Activated naive CD8-positive, alpha-beta T cell treated with anti-CD3 and anti-CD28 coated beads, Interleukin-2, amount 10 ng/mL, durations not matched to agents 7 days and 5 days (primary cell): ENCODE data around the gene PRDM16. TPM values are rescaled to one million over a fixed set of nuclear protein-coding genes. Genes with fewer than 3 reads are reported as not detected.

Experiments
- ATAC-seq: fragments of 150-1000 bp; cut with Tn5 transposase; one replicate; pipeline ENCODE4 v1.10.0; 2021; ENCODE audit warnings: low read depth, moderate library complexity
- POLR2A ChIA-PET: fragments of 350-600 bp; sonication (Branson Sonifier 250); formaldehyde crosslinking; loops from one replicate; lab custom pipeline; 2021; ENCODE audit warnings: antibody characterized with exemption; lab: Charles Lee
- DNase-seq: peaks from one replicate; pipeline ENCODE4 v3.0.0; 2021
- H3K27ac Mint-ChIP-seq: one replicate; pipeline ENCODE4 v1.8.0; 2022; ENCODE audit warnings: mild to moderate bottlenecking, mixed read lengths
- H3K27me3 Mint-ChIP-seq: one replicate; pipeline ENCODE4 v1.8.0; 2022; ENCODE audit warnings: mild to moderate bottlenecking, moderate library complexity, mixed read lengths
- H3K36me3 Mint-ChIP-seq: one replicate; pipeline ENCODE4 v1.8.0; 2021; ENCODE audit warnings: mild to moderate bottlenecking, mixed read lengths
- H3K4me1 Mint-ChIP-seq: one replicate; pipeline ENCODE4 v1.8.0; 2021; ENCODE audit warnings: mixed read lengths
- H3K4me3 Mint-ChIP-seq: one replicate; pipeline ENCODE4 v1.8.0; 2022; ENCODE audit warnings: mild to moderate bottlenecking, moderate library complexity, mixed read lengths
- H3K9me3 Mint-ChIP-seq: one replicate; pipeline ENCODE4 v1.8.0; 2021; ENCODE audit warnings: mixed read lengths
- total RNA-seq, 2 experiments: library from RNA; stranded (reverse); gene quantifications; one replicate each; pipeline ENCODE4 v1.2.3, GENCODE V29; 2021

PRDM16 gene
- total RNA-seq, 2 experiments from 2014 or later, result not detected

DNA sequence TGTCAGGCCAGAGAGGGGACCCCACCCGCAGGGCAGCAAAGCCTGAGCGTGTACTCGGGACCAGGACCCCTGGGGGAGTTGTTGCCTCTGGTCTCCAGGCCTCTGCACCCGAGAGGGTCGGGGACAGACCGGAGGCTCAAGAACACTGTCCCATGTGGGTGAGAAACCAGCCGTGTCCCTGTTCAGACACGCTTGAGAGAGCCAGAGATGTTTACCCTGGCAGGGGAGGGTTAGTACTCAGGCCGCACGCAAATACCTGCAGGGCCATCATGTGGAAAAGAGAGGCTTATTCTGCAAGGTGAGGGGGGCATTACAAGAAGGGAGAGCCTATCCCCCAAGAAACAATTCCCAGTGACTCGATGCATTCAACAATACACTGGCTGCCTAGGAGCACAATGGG, 311.5 kb downstream of the PRDM16 start:
- H3K4me1 Mint-ChIP-seq, result no peaks in the 10 kb centered on the region
- H3K4me3 Mint-ChIP-seq, result no peak overlapping the region
- no peak for ATAC-seq
- peaks cover 3% of the 10 kb centered on the region for H3K27me3 Mint-ChIP-seq
- no peaks in the 10 kb centered on the region for H3K36me3 Mint-ChIP-seq
- H3K27ac Mint-ChIP-seq, result no peak overlapping the region
- H3K9me3 Mint-ChIP-seq, result no peaks in the 10 kb centered on the region
- no peak for DNase-seq
- POLR2A ChIA-PET, result no interaction called here

GRCh38 chr1:3381901-3382300, 312.9 kb downstream of the PRDM16 start:
- no peak for ATAC-seq
- H3K9me3 Mint-ChIP-seq, result no peaks in the 10 kb centered on the region
- DNase-seq, result no peak

DNA sequence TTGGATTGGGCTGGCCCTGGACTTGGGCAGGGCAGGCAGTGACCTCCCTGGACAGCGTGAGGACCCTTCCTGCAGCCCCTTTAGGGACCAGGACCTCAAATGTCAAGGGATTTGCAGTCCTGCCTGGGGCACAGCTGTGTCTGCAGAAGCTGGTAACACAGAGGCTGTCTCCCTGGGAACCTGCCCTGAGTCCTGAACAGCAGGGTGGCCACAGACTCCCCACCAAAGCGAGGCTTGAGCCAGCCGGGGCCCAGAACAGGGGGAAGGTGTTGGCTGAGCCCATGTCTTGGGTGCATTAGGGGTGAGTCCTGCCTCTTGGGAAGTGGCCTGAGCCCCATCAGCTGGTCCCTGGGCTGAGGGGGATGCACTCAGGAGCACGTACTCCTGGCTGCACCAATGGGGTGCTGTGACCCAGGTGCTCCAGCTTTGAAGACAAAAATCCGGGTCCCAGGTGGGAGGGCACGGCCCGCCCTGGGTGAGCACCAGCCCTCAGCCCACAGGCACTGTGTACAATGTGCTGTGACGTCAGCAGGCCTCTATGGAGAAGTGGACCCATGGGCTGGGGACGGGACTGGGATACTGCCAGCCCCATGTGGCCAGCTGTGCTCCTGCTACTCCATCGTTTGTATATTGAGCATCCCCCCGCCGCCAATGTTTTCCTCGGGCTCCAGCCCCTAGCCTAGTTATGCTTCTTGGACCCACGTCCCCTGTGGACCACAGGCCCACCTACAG, 313.5 kb downstream of the PRDM16 start:
- DNase-seq (no peak), ATAC-seq (no peak)
- Mint-ChIP-seq H3K9me3 (no peaks in the 10 kb centered on the region), H3K4me3 (no peak overlapping the region), H3K27ac (no peak overlapping the region), H3K36me3 (no peaks in the 10 kb centered on the region), H3K4me1 (no peaks in the 10 kb centered on the region), H3K27me3 (peaks cover 1% of the 10 kb centered on the region)
- POLR2A ChIA-PET, result no interaction called here

More at GRCh38 chr1:3381901-3382300, 312.9 kb downstream of the PRDM16 start:
- H3K27me3 Mint-ChIP-seq, result no peaks in the 10 kb centered on the region
- no peak overlapping the region for H3K4me3 Mint-ChIP-seq
- no peaks in the 10 kb centered on the region for H3K4me1 Mint-ChIP-seq
- no peak overlapping the region for H3K27ac Mint-ChIP-seq
- no peaks in the 10 kb centered on the region for H3K36me3 Mint-ChIP-seq
- POLR2A ChIA-PET, result no interaction called here

- H3K36me3 Mint-ChIP-seq, result no peaks in the 10 kb centered on the region
Observed at GRCh38 chr1:3383679-3384078, 314.7 kb downstream of the PRDM16 start.

DNA sequence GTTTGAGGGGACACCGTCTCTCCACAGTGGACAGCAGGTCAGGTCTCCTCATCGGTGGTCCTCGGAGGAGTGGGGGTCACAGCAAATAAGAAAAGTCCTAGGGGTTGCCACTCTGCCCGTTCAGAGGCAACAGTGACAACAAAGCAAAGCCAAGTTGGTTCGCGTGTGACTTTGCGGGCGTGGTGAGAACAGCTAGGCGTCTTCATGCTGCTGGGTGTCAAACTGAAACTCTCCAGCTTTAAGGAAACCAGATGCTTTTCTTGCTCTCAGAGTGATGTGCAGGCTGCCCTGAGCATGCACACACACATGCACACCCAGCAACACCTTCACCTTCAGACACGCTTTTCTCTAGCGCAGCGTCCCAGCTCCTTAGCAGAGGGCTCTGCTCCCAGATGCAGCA, 315.4 kb downstream of the PRDM16 start:
- no peak for DNase-seq
- POLR2A ChIA-PET, result no interaction called here
- H3K27me3 Mint-ChIP-seq, result peaks cover 6% of the 10 kb centered on the region

More at GRCh38 chr1:3383679-3384078, 314.7 kb downstream of the PRDM16 start:
- peaks cover 6% of the 10 kb centered on the region for H3K27me3 Mint-ChIP-seq
- POLR2A ChIA-PET, result no interaction called here
- no peak overlapping the region for H3K4me3 Mint-ChIP-seq
- no peaks in the 10 kb centered on the region for H3K4me1 Mint-ChIP-seq
- DNase-seq, result no peak
- no peaks in the 10 kb centered on the region for H3K9me3 Mint-ChIP-seq
- no peak overlapping the region for H3K27ac Mint-ChIP-seq
- no peak for ATAC-seq

DNA sequence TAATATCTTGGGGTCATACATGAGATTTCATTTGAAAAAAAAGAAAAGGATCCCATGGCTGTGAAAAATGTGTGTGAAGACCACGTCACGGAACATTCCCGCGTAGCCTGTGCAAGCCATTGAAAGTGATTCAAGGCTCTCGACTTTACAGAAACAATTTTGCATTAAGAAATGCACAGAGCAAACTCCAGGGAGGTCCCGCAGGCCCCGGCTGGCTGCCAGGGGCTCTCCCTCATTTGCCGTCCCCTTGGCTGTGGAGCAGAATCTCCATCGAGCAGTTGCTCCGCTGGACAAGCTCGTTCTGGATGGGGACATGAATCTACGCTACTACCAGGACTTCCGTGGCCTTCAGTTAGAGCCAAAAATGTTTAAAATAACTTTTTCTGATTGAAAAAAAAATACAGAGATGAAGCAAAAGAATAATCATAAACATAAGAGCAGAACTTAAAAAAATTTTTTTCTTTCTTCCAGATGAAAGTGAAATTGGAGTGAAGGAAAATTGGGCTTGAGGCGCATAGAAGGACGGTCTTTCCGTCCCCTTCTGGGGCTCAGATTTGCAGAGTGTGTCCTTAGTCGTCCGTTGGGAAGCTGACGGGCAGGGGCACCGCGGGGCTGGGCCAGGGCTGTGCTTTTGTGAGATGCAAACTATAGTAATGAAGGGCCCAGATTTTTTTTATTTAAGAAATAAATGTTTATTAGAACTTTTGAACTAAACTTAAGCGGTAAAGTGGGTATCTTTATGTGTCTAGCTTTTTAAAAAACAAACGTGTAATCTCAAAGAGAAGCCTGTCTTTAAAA, 317.4 kb downstream of the PRDM16 start:
- POLR2A ChIA-PET, result no interaction called here
- H3K4me1 Mint-ChIP-seq, result no peaks in the 10 kb centered on the region
- DNase-seq (no peak), ATAC-seq (no peak)
- H3K36me3 Mint-ChIP-seq, result no peaks in the 10 kb centered on the region
- H3K27me3 Mint-ChIP-seq, result peaks cover 7% of the 10 kb centered on the region
- no peak overlapping the region for H3K27ac Mint-ChIP-seq
- H3K4me3 Mint-ChIP-seq, result no peak overlapping the region
- no peaks in the 10 kb centered on the region for H3K9me3 Mint-ChIP-seq

More for the DNA sequence above, 315.4 kb downstream of the PRDM16 start:
- Mint-ChIP-seq H3K9me3 (no peaks in the 10 kb centered on the region), H3K36me3 (no peaks in the 10 kb centered on the region), H3K27ac (no peak overlapping the region), H3K4me3 (no peak overlapping the region), H3K4me1 (no peaks in the 10 kb centered on the region)
- no peak for ATAC-seq

DNA sequence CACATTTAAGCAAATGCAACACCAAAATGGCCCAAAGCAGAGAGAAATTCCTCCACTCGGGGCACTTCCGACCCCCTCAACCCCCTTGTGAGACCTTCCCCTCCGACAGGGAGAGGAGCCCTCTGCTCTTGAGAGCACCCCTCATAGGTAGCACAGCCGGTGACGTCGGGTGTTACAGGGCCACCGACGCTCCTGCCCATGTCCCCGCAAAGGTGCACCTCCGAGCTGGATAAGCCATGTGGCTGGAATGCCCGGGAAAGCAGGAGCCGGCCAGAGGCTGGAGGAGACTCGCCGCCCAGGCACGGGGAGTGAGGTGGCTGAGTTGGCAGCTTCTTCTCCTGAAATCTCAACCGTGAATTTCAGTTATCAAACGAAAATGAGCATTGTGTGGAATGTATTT, 318.4 kb downstream of the PRDM16 start:
- no peaks in the 10 kb centered on the region for H3K4me1 Mint-ChIP-seq
- POLR2A ChIA-PET, result no interaction called here
- no peak overlapping the region for H3K4me3 Mint-ChIP-seq
- H3K36me3 Mint-ChIP-seq, result no peaks in the 10 kb centered on the region
- no peak overlapping the region for H3K27ac Mint-ChIP-seq
- DNase-seq (no peak), ATAC-seq (no peak)
- peaks cover 16% of the 10 kb centered on the region for H3K27me3 Mint-ChIP-seq
- H3K9me3 Mint-ChIP-seq, result no peaks in the 10 kb centered on the region

- Mint-ChIP-seq H3K9me3 (no peaks in the 10 kb centered on the region), H3K27me3 (peaks cover 28% of the 10 kb centered on the region), H3K4me3 (no peak overlapping the region), H3K4me1 (no peaks in the 10 kb centered on the region), H3K36me3 (no peaks in the 10 kb centered on the region), H3K27ac (no peak overlapping the region)
- ATAC-seq (no peak), DNase-seq (no peak)
- POLR2A ChIA-PET, result no interaction called here
Observed at GRCh38 chr1:3389093-3389833, 320.3 kb downstream of the PRDM16 start.

DNA sequence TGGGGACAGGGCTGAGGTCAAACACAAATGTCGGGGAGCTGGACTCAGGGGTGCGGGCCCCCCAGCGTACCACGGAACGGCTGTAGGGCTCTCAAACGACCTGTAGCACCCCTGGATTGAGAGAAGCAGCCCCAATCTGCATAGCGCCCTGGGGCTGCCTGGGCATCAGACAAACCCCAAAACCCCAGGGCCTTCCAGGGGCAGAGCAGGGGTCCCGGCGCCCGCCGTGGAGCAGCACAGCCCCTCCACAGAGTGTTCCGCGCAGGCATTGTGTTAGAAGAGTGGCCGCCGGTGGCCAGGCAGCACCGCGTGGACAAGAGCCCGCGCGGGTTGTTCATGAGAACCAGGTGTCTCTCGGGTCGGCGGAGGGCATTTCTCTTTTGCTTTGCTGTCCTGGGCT, 321.3 kb downstream of the PRDM16 start:
- H3K27ac Mint-ChIP-seq, result no peak overlapping the region
- H3K4me3 Mint-ChIP-seq, result no peak overlapping the region
- no peaks in the 10 kb centered on the region for H3K9me3 Mint-ChIP-seq
- ATAC-seq (no peak), DNase-seq (no peak)
- H3K27me3 Mint-ChIP-seq, result peaks cover 33% of the 10 kb centered on the region
- no peaks in the 10 kb centered on the region for H3K36me3 Mint-ChIP-seq
- H3K4me1 Mint-ChIP-seq, result no peaks in the 10 kb centered on the region
- POLR2A ChIA-PET, result no interaction called here

GRCh38 chr1:3391711-3392110, 322.7 kb downstream of the PRDM16 start:
- DNase-seq (no peak), ATAC-seq (no peak)
- Mint-ChIP-seq H3K27ac (no peak overlapping the region), H3K4me3 (no peak overlapping the region), H3K36me3 (no peaks in the 10 kb centered on the region), H3K4me1 (no peaks in the 10 kb centered on the region), H3K9me3 (no peaks in the 10 kb centered on the region), H3K27me3 (peaks cover 34% of the 10 kb centered on the region)
- POLR2A ChIA-PET, result no interaction called here

GRCh38 chr1:3393024-3393986, 324.3 kb downstream of the PRDM16 start:
- Mint-ChIP-seq H3K9me3 (no peaks in the 10 kb centered on the region), H3K4me1 (no peaks in the 10 kb centered on the region), H3K36me3 (no peaks in the 10 kb centered on the region), H3K4me3 (no peak overlapping the region), H3K27me3 (peaks cover 29% of the 10 kb centered on the region), H3K27ac (no peak overlapping the region)
- ATAC-seq (no peak), DNase-seq (no peak)
- POLR2A ChIA-PET, result no interaction called here

DNA sequence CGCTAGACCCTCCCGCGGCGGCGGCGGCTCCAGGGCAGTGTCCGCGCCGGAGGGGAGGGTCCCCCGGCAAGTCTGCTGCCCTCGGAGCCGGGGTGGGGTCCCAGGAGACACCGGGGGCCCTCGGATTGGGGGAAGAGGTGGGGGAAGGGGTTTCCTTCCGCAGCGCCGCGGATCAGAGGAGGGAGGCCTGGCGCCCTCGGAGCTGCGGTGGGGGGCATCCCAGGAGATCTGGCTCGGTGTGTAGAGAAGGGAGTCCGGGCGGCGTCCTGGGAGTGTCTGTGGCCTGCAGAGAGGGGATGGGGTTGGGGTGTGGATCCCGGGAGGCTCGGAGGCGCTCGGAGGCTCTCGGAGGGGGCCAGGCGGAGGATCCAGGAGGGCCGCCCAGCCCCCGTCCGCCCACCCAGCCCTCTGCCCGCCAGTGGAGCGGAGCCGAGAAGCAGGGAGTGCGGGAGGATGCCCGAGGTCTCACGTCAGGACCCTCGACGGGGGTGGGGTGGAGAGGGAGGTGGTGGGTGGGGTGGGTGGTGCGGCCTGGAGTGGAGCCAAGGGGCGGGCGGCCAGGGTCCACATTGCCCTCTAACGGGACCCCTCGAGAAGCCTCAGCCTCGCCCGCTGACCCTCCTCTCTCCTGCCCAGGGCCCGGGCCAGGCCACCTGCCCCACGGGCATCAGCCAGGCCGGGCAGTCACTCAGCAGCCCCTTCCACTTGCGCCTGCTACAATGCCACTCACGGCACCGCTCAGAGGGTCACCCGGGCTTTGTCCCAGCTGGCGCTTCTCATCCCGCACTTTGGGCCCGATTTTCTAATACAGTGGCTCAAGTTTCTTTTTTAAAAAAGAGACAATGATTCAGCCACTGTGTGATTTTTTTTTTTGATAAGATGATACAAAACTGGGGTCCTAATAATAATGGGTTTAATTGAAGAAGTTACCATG, 325.3 kb downstream of the PRDM16 start:
- Mint-ChIP-seq H3K9me3 (no peaks in the 10 kb centered on the region), H3K4me3 (no peak overlapping the region), H3K27me3 (peaks cover 29% of the 10 kb centered on the region), H3K27ac (no peak overlapping the region), H3K36me3 (no peaks in the 10 kb centered on the region), H3K4me1 (no peaks in the 10 kb centered on the region)
- POLR2A ChIA-PET, result no interaction called here
- ATAC-seq (no peak), DNase-seq (no peak)
